Uterus (tissue), 4 donors: ENCODE data around the gene PLA2G4B. TPM values are rescaled to one million over a fixed set of nuclear protein-coding genes. Genes with fewer than 3 reads are reported as not detected.

ENCODE experiments used
- DNase-seq, 2 donors: peaks; one replicate each; pipeline ENCODE4 v3.0.0-alpha.2; 2019 to 2020
- H3K27ac ChIP-seq, 2 donors: fragments of 200-600 bp; sonication (generic); 1 replicate in 1 of 2; 2 replicates in 1 of 2; pipeline ENCODE4 v1.5.1; 2016 to 2018
- H3K27me3 ChIP-seq, 2 donors: fragments of 200-600 bp; sonication (generic); one replicate each; pipeline ENCODE4 v1.5.1; 2018 to 2019; ENCODE audit warnings: control low read depth in 1 of 2
- H3K36me3 ChIP-seq, 2 donors: fragments of 200-600 bp; sonication (generic); one replicate each; pipeline ENCODE4 v1.5.1; 2019; ENCODE audit warnings: control low read depth in 1 of 2
- H3K4me1 ChIP-seq, 2 donors: fragments of 200-600 bp; sonication (generic); one replicate each; pipeline ENCODE4 v1.5.1; 2018 to 2019; ENCODE audit warnings: control low read depth in 1 of 2
- H3K4me3 ChIP-seq, 2 donors: fragments of 200-600 bp; sonication (generic); 1 replicate in 1 of 2; 2 replicates in 1 of 2; pipeline ENCODE4 v1.5.1; 2018 to 2019; ENCODE audit warnings: mild to moderate bottlenecking in 1 of 2
- H3K9me3 ChIP-seq, 2 donors: fragments of 200-600 bp; sonication (generic); one replicate each; pipeline ENCODE4 v1.5.1; 2019; ENCODE audit warnings: control low read depth in 1 of 2
- POLR2A ChIP-seq, 2 donors: fragments of 450-650 bp; IDR thresholded peaks; one replicate each; pipeline ENCODE4 v1.6.1; 2016; ENCODE audit warnings: antibody characterized with exemption in 2 of 2, mild to moderate bottlenecking in 1 of 2, moderate library complexity in 1 of 2
- intact Hi-C: fragments of 100-400 bp; cut with DNase I; formaldehyde crosslinking; loops from one replicate; pipeline ENCODE4 v1.15.1; 2023; ENCODE audit warnings: low total_unique reads
- total RNA-seq, 4 donors: library from RNA; depleted of rRNA in 3 of 4; stranded (reverse); fragments of >200 nt in 3 of 4; gene quantifications; one replicate each; pipeline versions ENCODE4 v1.1.0 to v1.2.4, GENCODE V29; 2014 to 2023
- TF ChIP-seq, protein P1 (sequence below), 4 experiments: fragments of 200-600 bp in 2 of 4; fragments of 450-650 bp in 2 of 4; sonication (generic) in 2 of 4; IDR thresholded peaks; one replicate each; pipeline ENCODE4 v1.5.1; 2016 to 2019; ENCODE audit warnings: antibody characterized with exemption in 4 of 4, mild to moderate bottlenecking in 2 of 4, moderate library complexity in 1 of 4
- donor health status: DM: yes; HTN: yes; CAD: no.

PLA2G4B gene
- total RNA-seq, 4 donors from 2014 or later = 3.5 to 91.2 (median 7.1) TPM

DNA sequence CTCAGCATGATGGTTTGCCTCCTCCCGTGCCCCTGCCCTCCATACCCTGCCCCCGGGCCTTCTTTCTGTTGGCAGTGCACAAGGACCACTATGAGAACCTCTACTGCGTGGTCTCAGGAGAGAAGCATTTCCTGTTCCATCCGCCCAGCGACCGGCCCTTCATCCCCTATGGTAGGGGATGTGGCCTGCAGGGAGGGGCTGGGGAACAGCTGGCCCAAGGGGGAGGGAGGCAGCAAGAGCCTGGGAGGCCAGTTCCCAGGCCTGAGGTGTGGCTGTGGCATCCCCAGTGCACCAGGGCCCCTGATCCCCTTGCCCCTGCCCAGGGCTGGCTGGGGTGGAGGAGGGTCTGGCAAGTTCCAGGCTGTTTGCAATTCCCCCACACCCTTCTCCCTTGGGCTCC, 2.6 kb upstream of the PLA2G4B start:
- no peaks in the 10 kb centered on the region for H3K4me1 ChIP-seq
- H3K27me3 ChIP-seq = no peaks in the 10 kb centered on the region
- H3K9me3 ChIP-seq = no peaks in the 10 kb centered on the region
- no peak for TF ChIP-seq POLR2A (IDR thresholded peaks at IDR 0.05)
- TF ChIP-seq, protein P1, sequence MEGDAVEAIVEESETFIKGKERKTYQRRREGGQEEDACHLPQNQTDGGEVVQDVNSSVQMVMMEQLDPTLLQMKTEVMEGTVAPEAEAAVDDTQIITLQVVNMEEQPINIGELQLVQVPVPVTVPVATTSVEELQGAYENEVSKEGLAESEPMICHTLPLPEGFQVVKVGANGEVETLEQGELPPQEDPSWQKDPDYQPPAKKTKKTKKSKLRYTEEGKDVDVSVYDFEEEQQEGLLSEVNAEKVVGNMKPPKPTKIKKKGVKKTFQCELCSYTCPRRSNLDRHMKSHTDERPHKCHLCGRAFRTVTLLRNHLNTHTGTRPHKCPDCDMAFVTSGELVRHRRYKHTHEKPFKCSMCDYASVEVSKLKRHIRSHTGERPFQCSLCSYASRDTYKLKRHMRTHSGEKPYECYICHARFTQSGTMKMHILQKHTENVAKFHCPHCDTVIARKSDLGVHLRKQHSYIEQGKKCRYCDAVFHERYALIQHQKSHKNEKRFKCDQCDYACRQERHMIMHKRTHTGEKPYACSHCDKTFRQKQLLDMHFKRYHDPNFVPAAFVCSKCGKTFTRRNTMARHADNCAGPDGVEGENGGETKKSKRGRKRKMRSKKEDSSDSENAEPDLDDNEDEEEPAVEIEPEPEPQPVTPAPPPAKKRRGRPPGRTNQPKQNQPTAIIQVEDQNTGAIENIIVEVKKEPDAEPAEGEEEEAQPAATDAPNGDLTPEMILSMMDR (IDR thresholded peaks at IDR 0.05) = no peak
- DNase-seq = no peak
- H3K36me3 ChIP-seq = no peaks in the 10 kb centered on the region
- intact Hi-C loops = no loop called here
- no peak overlapping the region for H3K27ac ChIP-seq
- no peak overlapping the region for H3K4me3 ChIP-seq

DNA sequence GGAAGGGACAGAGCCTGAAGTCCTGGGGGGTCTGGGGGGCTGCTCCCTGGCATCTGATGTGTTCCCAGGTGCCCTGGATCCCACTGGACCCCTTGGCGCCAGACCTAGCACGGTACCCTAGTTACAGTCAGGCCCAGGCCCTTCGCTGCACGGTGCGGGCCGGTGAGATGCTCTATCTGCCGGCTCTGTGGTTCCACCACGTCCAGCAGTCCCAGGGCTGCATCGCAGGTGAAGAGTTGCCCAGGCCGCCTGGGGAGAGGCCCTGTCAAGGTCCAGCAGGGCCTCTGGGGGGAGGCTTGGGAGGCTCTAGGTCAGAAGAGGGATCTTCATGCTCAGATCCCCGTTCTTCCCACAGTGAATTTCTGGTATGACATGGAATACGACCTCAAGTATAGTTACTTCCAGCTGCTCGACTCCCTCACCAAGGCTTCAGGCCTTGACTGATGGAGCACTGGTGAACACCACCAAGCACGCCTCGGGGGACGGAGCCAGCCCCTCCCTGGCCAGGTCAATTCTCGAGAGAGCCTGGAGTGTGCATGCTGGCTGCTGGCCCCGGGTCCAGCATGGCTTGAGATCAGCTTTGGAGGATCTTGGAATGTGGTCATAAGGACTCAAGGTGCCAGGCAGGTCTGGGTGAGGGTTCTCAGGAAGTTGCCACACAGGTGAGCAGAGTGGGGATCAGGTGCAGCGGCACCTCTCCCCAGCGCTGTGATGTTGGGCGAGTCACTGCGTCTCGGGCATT, 1.8 kb upstream of the PLA2G4B start:
- Histone ChIP-seq H3K36me3 (no peaks in the 10 kb centered on the region), H3K9me3 (no peaks in the 10 kb centered on the region), H3K27me3 (no peaks in the 10 kb centered on the region), H3K4me3 (no peak overlapping the region), H3K4me1 (no peaks in the 10 kb centered on the region), H3K27ac (no peak overlapping the region)
- intact Hi-C loops = no loop called here
- DNase-seq = no peak
- TF ChIP-seq POLR2A (IDR thresholded peaks at IDR 0.05) = no peak
- TF ChIP-seq, protein P1 (IDR thresholded peaks at IDR 0.05) = no peak

DNA sequence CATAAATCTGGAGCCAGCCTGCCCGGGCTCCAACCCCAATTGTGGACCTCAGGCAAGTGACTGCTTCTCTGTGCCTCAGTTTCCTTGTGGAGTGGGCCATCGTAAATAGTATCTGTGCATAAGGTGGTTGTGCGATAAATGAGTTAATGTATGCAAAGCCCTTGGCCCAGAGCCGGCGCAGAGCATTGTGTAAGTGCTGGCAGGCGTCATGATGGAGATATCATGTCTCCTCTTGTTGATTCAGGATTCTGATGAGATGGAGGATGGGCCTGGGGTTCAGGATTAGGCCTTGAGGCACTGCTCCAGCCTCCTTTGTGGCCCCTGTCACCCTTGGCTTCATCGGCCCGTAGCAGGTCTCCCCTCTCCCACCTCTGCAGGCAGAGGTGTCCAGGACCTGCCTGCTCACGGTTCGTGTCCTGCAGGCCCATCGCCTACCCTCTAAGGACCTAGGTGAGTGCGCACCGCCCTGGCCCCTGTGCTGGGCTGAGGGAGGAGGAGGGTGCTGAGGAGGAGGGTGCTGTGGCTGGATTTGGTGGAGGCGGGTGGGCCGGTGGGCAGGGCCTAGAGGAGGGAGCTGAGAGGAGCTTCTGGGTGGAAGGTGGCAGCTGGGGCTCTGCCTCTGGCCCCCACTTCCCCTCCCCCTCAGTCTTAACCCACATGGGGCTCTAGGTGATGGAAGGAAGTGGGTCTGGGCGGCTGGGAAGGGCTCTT, 1.3 kb downstream of the PLA2G4B start:
- DNase-seq = no peak
- Histone ChIP-seq H3K4me3 (no peak overlapping the region), H3K9me3 (no peaks in the 10 kb centered on the region), H3K27ac (no peak overlapping the region), H3K36me3 (no peaks in the 10 kb centered on the region), H3K4me1 (no peaks in the 10 kb centered on the region), H3K27me3 (no peaks in the 10 kb centered on the region)
- intact Hi-C loops = no loop called here
- TF ChIP-seq, protein P1 (IDR thresholded peaks at IDR 0.05) = no peak
- TF ChIP-seq POLR2A (IDR thresholded peaks at IDR 0.05) = no peak

DNA sequence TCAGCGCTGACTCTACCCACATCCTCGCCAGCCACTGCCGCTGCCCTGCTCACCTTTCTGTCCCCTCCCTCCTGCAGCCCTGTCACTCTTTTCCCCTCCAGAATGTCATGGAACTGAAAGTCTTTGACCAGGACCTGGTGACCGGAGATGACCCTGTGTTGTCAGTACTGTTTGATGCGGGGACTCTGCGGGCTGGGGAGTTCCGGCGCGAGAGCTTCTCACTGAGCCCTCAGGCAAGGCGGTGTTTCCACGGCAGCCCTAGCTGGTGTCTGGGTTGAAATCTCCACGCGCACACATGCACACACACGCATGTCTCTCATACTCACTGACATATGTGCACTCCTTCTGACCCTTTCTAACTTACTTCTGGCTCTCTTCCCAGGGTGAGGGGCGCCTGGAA, 2.0 kb downstream of the PLA2G4B start:
- H3K27me3 ChIP-seq = no peaks in the 10 kb centered on the region
- no peak for DNase-seq
- no peak overlapping the region for H3K27ac ChIP-seq
- H3K36me3 ChIP-seq = no peaks in the 10 kb centered on the region
- TF ChIP-seq POLR2A (IDR thresholded peaks at IDR 0.05) = no peak
- TF ChIP-seq, protein P1 (IDR thresholded peaks at IDR 0.05) = no peak
- H3K9me3 ChIP-seq = no peaks in the 10 kb centered on the region
- no peaks in the 10 kb centered on the region for H3K4me1 ChIP-seq
- intact Hi-C loops = no loop called here
- H3K4me3 ChIP-seq = no peak overlapping the region

DNA sequence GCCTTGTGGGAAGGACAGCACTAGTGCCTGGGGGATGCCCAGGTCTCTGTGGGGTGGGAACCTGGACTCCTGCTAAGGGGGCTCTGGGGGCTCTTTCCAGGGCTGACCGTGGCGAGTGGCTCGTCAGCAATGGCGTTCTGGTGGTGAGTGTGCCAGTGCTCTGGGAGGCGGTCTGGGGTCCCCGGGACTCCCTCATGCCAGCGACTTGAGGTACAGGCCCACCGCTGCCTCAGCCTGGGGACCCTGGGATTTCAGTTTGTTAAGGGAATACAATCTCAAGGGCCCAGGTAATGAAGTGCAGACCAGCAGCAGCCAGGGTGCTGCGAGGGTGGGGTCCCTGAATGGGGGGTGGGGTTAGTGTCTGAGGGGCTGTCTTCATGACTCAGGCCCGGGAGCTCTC, 2.5 kb downstream of the PLA2G4B start:
- no peak for DNase-seq
- intact Hi-C loops = no loop called here
- no peaks in the 10 kb centered on the region for H3K9me3 ChIP-seq
- H3K27ac ChIP-seq = no peak overlapping the region
- TF ChIP-seq, protein P1 (IDR thresholded peaks at IDR 0.05) = no peak
- TF ChIP-seq POLR2A (IDR thresholded peaks at IDR 0.05) = no peak
- H3K4me3 ChIP-seq = no peak overlapping the region
- H3K4me1 ChIP-seq = no peaks in the 10 kb centered on the region
- no peaks in the 10 kb centered on the region for H3K27me3 ChIP-seq
- H3K36me3 ChIP-seq = no peaks in the 10 kb centered on the region
